D341Med (cell line): ENCODE data around the gene WNT3.
"Not testable (repeated sequence)": the region's sequence is repeated elsewhere in the genome, so short reads cannot be mapped to it uniquely, and the experiment has no call there.

Experiments used
- DNase-seq: peaks from one replicate; pipeline ENCODE4 v3.0.0; 2012; ENCODE audit warnings: low spot score

Gene WNT3

GRCh38 chr17:46783031-46783593, 35.4 kb downstream of the WNT3 start:
- no peak for DNase-seq

GRCh38 chr17:46782250-46782953, 36.1 kb downstream of the WNT3 start:
- peak; percentile 77 for DNase-seq

- DNase-seq: no peak
Measured at GRCh38 chr17:46780003-46780373, 38.5 kb downstream of the WNT3 start.

DNA sequence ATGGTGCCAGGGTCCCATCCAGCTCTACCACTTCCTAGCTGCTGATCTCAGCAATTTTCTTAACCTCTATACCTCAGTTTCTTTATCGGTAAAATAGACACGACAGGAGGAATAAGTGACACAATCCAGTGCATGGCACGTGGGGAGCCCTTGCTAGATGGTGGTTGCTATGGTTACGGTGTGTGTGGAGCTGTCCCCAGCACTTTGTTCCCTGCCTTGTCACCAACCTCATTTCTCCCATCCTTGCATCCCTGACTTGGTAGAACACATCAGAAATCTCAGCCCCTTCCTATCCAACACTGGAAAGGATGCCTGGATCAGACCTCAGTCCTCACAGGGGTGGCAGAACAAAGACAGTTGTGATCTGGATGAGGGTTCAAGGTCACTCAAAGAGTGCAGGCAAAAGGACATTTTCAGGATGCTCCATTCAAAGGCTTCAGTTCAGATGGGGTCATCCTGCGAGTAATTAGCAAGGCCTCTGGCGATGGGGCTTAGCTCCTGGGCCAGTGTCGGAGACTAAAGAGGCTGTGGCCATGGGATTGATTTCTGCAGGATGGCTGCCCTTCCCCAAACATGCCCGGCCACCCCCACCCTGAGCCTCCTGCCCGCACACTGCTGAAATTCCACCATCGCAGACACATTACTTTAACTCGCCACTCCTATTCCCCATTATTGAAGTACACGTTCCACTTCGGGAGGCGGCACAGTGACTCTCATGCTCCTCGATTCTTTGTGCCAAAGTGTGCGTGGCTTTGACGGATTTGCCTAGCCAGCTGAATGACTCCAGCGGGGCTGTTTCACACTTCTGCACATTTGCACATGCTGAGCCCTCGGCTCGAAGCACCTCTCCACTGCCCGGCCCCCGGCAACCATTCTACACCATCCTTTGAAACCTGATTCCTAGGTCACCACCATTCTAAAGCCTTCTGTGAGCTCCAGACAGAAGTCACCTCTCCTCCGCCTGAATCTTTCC, 40.3 kb downstream of the WNT3 start:
- no peak for DNase-seq

GRCh38 chr17:46776298-46777005, 42.0 kb downstream of the WNT3 start:
- DNase-seq: no peak

- peak; percentile 27 for DNase-seq
Measured at GRCh38 chr17:46774108-46774737, 44.3 kb downstream of the WNT3 start.

DNA sequence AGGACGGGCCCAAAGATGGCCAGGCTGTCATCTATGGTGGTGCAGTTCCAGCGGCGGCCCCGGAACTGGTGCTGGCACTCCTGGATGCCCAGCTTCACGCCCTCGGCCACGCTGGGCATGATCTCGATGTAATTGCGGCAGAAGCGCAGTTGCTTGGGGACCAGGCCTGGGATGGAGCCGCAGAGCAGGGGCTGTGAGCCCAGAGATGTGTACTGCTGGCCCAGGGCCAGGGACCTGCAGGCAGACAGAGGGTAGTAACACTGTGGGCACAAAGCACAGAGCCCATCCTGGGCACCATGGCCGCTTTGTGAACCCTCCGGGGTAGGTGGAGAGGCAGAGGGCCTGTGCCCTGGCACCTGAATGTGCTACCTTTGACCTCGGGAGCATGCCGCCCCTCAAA, 44.8 kb downstream of the WNT3 start:
- peak; percentile 42 for DNase-seq

DNA sequence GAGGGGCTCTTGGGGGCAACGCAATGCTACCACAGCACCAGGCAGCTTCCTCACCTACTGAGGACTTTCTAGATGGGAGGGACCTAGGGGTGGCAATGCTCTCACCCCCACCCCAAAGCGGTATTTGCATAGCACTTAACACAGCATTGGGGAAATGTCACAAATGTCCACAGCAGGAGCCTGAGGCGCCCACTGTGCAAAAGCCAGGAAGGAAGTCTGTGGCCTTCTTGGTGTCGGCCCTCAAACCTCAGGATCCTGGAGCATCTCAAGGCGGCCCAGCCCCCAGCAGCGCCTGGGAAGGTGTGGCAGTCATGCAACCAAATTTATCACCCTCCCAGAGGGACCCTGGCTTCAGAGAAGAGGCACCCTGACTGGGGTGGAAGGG, 45.3 kb downstream of the WNT3 start:
- DNase-seq: peak; percentile 41

- peak; percentile 38 for DNase-seq
Measured at GRCh38 chr17:46772475-46773220, 45.8 kb downstream of the WNT3 start.

DNA sequence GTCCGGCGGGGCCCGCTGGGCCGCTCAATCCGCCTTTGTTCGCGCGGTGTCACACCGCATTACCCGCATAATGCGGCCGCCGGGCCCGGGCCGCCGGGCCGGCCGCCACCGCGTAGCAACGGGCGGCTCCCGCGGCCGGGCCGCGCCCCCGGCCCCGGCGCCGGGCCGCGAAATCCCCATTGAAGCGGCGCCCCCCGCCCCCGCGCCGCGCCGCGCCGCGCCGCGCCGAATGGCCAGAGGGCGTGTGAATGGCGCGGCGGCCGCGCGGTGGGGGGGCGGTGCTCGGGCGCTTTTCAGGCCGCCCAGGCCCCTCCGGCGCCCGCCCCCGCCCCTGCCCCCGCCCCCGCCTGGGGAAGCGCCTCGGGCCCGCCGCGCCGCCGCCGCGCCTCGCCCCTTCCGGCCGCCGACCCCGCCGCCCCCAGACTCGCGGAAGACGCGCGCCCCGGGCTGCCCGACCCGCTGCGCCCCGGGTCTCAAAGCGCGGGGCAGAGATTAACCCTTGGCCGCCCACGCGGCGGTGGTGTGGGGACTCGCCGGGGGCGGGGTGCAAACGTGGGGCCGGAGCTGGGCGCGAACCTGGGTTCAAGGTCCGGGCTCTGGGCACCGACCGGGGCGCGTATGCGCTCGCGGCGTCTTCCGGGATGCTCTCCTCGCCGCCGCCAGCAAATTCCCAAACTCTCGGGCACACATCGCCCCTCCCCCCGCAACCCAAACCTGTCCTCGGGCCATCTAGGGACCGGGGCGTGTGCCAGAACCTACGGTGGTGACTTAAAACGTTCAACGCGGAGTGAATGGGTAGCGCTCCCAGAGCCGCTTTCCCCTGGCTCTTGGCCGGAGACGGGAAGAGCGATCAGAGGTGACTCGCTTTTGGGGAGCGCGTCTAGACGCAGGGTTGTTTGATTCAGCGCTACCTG, 46.7 kb downstream of the WNT3 start:
- peak; percentile 93 for DNase-seq

DNA sequence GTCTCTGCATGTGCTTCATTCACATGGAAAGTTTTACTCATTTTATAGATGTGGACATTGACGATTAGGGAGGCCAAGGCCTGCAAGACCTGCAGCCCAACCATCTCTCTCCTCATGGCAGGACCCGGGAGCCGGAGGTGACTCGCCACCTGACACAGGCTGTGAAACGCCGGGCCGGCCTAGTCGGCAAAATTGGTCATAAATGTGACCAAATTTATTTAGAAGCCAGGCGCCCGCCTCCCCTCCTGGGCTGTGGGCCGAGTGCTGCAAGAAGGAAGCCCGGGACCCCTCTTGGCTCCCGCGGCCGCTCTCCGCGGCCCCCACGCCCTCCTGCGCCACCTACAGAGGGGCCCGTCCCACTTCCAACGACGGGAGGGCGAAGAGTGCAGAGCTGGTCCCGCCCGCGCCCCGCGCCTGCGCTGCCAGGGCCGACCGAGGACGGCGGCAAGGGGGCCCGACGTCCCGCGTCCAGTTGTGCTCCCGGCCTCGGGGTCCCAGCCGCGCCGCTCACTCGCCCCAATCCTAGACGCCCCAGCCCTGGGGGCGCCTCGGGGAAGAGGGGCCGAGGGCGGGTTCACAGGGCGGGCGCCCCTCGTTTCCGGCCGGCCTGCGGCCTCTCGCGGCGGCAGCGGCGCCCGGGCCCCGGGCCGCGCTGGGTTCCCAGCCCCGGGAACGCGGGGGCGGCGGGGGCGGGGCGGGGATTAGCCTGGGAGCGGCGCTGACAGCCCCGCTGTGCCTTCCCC, 47.5 kb downstream of the WNT3 start:
- peak; percentile 88 for DNase-seq

- no peak for DNase-seq
Measured at GRCh38 chr17:46770439-46770817, 48.1 kb downstream of the WNT3 start.

DNA sequence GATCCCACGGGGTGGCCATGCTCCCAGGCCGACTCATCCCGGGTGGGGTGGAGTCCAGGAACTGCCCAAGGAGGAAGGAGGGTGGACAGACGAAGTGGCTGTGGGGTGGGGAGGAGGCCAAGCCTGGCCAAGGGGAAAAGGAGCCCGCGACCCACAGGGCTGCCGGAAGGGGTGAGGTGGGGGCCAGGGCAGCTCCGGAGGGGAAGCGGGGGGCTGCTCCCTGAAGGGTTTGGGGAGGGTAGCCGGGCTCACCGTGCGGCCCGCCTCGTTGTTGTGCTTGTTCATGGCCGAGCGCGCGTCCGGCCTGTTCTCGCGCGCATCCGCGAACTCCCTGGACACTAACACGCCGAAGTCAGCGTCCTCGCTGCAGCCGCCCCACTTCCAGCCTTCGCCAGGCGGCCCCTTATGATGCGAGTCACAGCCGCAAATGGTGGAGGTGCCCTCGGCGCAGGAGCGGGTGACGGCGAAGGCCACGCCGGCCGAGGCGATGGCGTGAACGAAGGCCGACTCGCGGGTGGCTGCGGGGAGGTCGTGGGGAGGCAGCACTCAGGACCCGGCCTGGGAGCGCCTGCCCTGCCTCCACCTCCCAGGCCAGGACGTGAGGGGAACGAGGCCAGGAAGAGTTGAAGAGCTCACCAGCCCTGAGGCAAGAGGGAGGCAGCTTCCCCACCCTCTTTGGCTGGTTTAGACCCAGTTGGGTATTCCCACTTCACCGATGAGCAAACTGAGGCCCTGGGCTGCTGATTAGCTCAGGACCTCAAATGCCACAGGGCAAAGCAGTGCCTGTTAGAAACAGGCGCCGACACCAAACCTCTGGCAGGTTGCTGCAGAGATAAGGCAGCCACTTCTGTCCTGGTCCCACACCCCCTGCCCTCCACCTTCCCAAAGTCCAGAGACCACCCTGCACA, 48.7 kb downstream of the WNT3 start:
- peak; percentile 50 for DNase-seq

DNA sequence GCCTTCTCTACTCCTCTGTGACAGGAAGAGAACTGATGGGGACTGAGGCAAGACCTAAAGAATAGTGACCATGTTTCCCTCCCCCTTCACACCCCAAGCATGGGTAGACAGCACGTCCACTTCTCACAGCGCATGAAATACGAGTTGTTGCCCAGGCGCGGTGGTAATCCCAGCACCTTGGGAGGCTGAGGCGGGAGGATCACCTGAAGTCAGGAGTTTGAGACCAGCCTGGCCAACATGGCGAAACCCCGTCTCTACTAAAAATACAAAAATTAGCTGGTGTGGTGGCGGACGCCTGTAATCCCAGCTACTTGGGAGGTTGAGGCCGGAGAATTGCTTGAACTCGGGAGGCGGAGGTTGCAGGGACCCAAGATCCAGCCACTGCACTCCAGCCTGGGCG, 49.6 kb downstream of the WNT3 start:
- DNase-seq: not testable (repeated sequence)

- no peak for DNase-seq
Measured at GRCh38 chr17:46768540-46768870, 50.0 kb downstream of the WNT3 start.

DNA sequence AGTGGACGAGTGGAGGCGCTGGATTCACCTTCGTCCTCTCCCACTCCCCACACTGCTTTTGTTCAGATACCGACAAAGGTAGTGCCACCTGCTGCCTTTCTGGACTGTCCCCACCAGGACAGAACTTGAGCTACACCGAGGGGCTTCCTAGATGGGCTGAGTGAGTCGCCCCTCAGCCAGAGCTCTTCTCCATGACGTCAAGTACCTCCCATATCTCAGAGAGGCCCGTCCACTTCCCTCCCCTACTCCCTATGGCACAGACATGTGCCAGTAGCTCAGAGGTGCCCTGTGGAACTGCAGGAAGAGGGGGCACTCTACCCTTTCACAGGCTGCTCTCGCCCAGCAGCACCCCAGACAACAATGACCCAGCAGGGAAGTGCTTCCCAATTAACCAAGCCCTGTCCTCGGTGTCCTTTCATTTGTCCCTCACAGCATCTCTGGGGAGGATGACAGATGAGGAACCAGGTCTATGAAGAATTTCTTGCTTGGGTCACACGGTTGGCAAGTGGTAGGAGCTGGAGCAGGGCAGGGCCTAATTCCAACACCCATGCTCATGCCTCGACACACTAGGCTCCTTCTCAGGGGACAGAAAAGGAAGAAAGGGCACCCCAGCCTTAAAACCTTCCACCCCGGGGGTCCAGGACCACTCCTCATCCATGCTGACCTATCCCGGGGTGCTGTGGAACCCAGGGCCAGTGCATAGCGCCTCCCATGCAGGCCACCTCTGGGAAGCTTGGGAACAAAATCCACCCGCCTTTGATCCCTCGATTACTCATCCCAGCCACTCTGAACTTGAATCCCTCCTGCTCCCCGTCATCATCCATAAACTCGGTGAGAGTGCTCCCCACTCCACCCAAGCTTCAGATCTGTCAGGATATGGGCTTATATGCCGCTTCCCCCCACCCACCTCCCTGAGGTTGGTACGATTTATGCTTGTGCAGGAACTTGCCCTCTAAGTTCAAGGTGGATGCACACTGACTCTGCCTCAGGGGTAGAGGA, 51.7 kb downstream of the WNT3 start:
- DNase-seq: peak; percentile 41

DNA sequence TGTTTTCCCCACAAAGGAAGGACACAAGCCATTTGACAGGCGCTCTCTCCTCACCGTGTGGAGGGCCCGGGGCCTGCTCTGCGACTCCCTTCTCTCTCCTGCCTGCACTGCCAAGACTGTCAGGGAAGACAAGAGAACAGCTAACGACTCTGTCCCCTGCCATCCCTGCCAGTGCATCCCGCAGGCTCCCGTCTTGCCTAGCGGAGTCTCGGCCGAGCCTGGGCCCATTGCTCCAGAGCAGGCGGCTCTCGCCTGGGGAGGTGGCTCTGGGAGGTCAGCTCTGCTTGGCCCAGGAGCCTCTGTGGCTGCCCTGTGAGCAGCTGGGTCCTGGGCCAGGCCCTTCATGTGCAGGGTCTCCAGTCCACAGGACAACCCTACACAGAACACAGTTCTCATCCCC, 53.0 kb downstream of the WNT3 start:
- peak; percentile 45 for DNase-seq
